ENCODE measurements around the gene SLCO4C1. TPM values are rescaled to one million over a fixed set of nuclear protein-coding genes. Genes with fewer than 3 reads are reported as not detected.

The SLCO4C1 gene
- total RNA-seq, 1 experiment from 2014 or later, result 4.8 TPM

GRCh38 chr5:102312586-102313370 is 16.7 kb upstream of the SLCO4C1 start:
- Mint-ChIP-seq H3K4me3 (no peak overlapping the region), H3K27ac (peak overlapping the region in 1 of 3 experiments; percentile 76; a peak in 1 of 7 replicates), H3K9me3 (no peaks in the 10 kb centered on the region), H3K27me3 (ENCODE audit: low read depth) (no peaks in the 10 kb centered on the region), H3K36me3 (ENCODE audit: insufficient read depth in 1 of 3, low read depth in 3 of 3) (no peaks in the 10 kb centered on the region), H3K4me1 (peaks cover 0 to 3% of the 10 kb centered on the region in 2 experiments; a peak in 1 of 4 replicates)
- Histone ChIP-seq H3K18ac (ENCODE audit: insufficient read length, low read depth, low read length) (no peak overlapping the region), H3K9ac (ENCODE audit: extremely low read depth, insufficient read length, low read length) (no peak overlapping the region), H2AFZ (ENCODE audit: low read length) (no peak overlapping the region), H3K79me1 (ENCODE audit: insufficient read depth, low read depth, low read length, poor library complexity, severe bottlenecking) (no peaks in the 10 kb centered on the region), H2BK120ac (ENCODE audit: low read depth, low read length, poor library complexity, severe bottlenecking) (no peak overlapping the region), H3K23ac (ENCODE audit: insufficient read length, low read depth, low read length) (no peak overlapping the region), H4K20me1 (ENCODE audit: control insufficient read depth, insufficient read depth, insufficient read length) (no peaks in the 10 kb centered on the region), H2AK5ac (ENCODE audit: insufficient read length, low read length) (no peak overlapping the region), H4K91ac (ENCODE audit: insufficient read length, low read depth, low read length) (no peak overlapping the region), H3K9me3 (ENCODE audit: control insufficient read depth, low read depth, low read length) (no peaks in the 10 kb centered on the region), H3K23me2 (ENCODE audit: insufficient read length, low read depth, low read length, poor library complexity, severe bottlenecking) (no peaks in the 10 kb centered on the region), H2BK15ac (ENCODE audit: low read depth, low read length) (no peak overlapping the region), H3K27me3 (ENCODE audit: insufficient read depth, low read length) (no peaks in the 10 kb centered on the region), H3K27ac (ENCODE audit: insufficient read length, low read depth, low read length) (no peak overlapping the region), H2BK5ac (ENCODE audit: insufficient read length, low read length) (no peak overlapping the region), H2BK12ac (ENCODE audit: insufficient read length, low read depth, low read length) (no peak overlapping the region), H3K4ac (ENCODE audit: low read depth, low read length) (no peak overlapping the region), H3T11ph (ENCODE audit: low read length) (no peak overlapping the region), H4K8ac (replicated peaks; ENCODE audit: insufficient read length, low read depth, low read length) (no peak overlapping the region), H3K56ac (ENCODE audit: insufficient read length, low read depth, low read length) (no peak overlapping the region), H3K4me2 (ENCODE audit: insufficient read depth, insufficient read length, low read length) (no peak overlapping the region), H2BK20ac (ENCODE audit: low read depth, low read length, poor library complexity, severe bottlenecking) (no peak overlapping the region), H3K79me2 (ENCODE audit: insufficient read depth, low read length) (no peaks in the 10 kb centered on the region), H3K4me1 (ENCODE audit: insufficient read depth, low read length) (no peaks in the 10 kb centered on the region), H4K5ac (ENCODE audit: insufficient read length, low read depth, low read length) (no peak overlapping the region), H3K14ac (ENCODE audit: insufficient read depth, low read length) (no peak overlapping the region)
- no peak for TF ChIP-seq CTCF (conservative IDR thresholded peaks at IDR 0.05)
- no CpG with 5 or more reads among the region's 5 CpGs for WGBS (ENCODE audit: extremely low coverage, insufficient read length, low lambda C conversion rate)
- no peak for DNase-seq
